MCF 10A (cell line): ENCODE measurements around the gene ANKHD1. TPM values are rescaled to one million over a fixed set of nuclear protein-coding genes. Genes with fewer than 3 reads are reported as not detected.
A peak's percentile ranks its signal among the peaks of the same experiment; 100 is the strongest.

ENCODE experiments used
- BruUV-seq: library from RNA; stranded (reverse); fragments of 400-500 nt; replicated peaks from 2 replicates; lab custom pipeline; 2021; lab: Mats Ljungman, UMichigan
- CTCF ChIA-PET: fragments of 300-600 bp; sonication (Branson Sonifier 250); formaldehyde crosslinking; extraction: SDS; loops from one replicate; lab custom pipeline; 2021; ENCODE audit warnings: antibody characterized with exemption, inconsistent platforms; lab: Yijun Ruan, JAX
- POLR2A ChIA-PET: fragments of 300-600, 350-650 bp; sonication (Branson Sonifier 250); formaldehyde crosslinking; extraction: SDS; loops from one replicate; lab custom pipeline; 2020; ENCODE audit warnings: antibody characterized with exemption, inconsistent platforms; lab: Yijun Ruan, JAX
- DNase-seq: peaks from one replicate; pipeline ENCODE4 v3.0.0-alpha.2; 2018; ENCODE audit not compliant: unreplicated experiment
- H3K27ac Mint-ChIP-seq: one replicate; pipeline ENCODE4 v1.8.0; 2022; ENCODE audit warnings: mild to moderate bottlenecking, low read depth, mixed read lengths; ENCODE audit not compliant: unreplicated experiment
- H3K27me3 Mint-ChIP-seq: one replicate; pipeline ENCODE4 v1.8.0; 2022; ENCODE audit warnings: mixed read lengths; ENCODE audit not compliant: insufficient read depth, unreplicated experiment
- H3K36me3 Mint-ChIP-seq: one replicate; pipeline ENCODE4 v1.8.0; 2022; ENCODE audit warnings: mild to moderate bottlenecking, moderate library complexity, mixed read lengths; ENCODE audit not compliant: insufficient read depth, unreplicated experiment
- H3K4me1 Mint-ChIP-seq: one replicate; pipeline ENCODE4 v1.8.0; 2022; ENCODE audit warnings: mixed read lengths; ENCODE audit not compliant: insufficient read depth, unreplicated experiment
- H3K4me3 Mint-ChIP-seq: one replicate; pipeline ENCODE4 v1.8.0; 2022; ENCODE audit warnings: mild to moderate bottlenecking, moderate library complexity, mixed read lengths; ENCODE audit not compliant: unreplicated experiment
- H3K9me3 Mint-ChIP-seq: one replicate; pipeline ENCODE4 v1.8.0; 2022; ENCODE audit warnings: mixed read lengths; ENCODE audit not compliant: unreplicated experiment
- intact Hi-C: fragments of 100-400 bp; cut with micrococcal nuclease; formaldehyde crosslinking; loops from 2 replicates; pipeline ENCODE4 v1.14.1; 2022
- total RNA-seq: library from RNA; stranded (reverse); gene quantifications from 2 replicates; pipeline ENCODE4 v1.2.3, GENCODE V29; 2022
- TF ChIP-seq, protein P1 (sequence below): fragments of 200-600 bp; IDR thresholded peaks from one replicate; pipeline ENCODE4 v1.8.0; 2022; ENCODE audit warnings: antibody characterized with exemption, mild to moderate bottlenecking; ENCODE audit not compliant: unreplicated experiment

Gene ANKHD1
- total RNA-seq, 1 experiment from 2014 or later, result 146 TPM

DNA sequence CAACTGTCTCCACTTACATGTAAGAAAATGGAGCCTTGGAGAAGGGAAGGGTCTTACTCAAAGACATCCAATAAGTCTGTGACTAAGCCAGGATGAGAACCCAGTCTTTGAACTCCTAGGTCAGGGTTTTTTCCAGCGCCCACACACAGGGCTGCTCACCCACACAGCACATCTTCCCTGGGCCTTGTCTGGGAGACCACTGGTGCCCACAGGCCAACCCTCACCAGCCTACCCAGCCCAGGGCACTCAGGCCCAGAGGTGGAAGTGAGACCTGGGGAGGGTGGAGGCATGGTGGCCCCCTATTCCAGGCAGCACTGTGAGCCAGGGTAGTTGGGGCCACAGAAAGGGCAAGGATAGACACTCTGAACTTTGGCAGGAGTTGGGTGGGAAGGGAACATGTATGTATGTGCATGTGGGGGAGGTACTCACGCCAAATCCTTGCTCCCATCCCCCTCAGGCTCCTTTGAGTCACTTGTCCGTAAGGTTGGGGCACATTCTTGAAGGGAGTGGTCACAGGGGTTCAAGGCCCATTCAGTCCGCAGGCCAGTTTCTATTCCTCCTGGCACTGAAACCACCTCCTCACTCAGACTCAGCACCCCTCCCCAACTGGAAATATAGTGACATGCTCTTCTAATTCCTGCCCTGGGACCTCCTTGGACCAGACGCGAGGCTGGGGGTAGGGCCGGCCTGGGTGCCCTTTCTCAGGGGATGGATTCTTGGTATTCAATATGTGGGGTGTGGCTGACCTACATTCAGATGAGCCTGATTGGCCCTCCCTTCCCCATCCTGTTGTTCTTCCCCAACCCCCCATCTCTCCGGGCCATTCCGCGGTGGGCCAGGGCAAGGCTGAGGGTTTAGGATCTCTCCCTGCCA, 44.5 kb upstream of the ANKHD1 start:
- BruUV-seq, result no TSS peak
- no peak for DNase-seq
- Mint-ChIP-seq H3K27ac (no peak overlapping the region), H3K4me1 (peaks cover 8% of the 10 kb centered on the region), H3K36me3 (no peaks in the 10 kb centered on the region), H3K9me3 (no peaks in the 10 kb centered on the region), H3K4me3 (peak overlapping the region; percentile 33), H3K27me3 (no peaks in the 10 kb centered on the region)
- intact Hi-C loops, result loop anchor here (1.0 to 2.0 kb wide), 3 partner anchors 11 to 282 kb away; partner anchors contain the start of gene HBEGF
- CTCF ChIA-PET, result interaction anchor here (0.6 to 23.2 kb wide), 6 partner anchors 11 to 128 kb away, joined by 3 to 1450 read pairs (median 3); partner anchors contain the start of gene HBEGF
- TF ChIP-seq, protein P1, sequence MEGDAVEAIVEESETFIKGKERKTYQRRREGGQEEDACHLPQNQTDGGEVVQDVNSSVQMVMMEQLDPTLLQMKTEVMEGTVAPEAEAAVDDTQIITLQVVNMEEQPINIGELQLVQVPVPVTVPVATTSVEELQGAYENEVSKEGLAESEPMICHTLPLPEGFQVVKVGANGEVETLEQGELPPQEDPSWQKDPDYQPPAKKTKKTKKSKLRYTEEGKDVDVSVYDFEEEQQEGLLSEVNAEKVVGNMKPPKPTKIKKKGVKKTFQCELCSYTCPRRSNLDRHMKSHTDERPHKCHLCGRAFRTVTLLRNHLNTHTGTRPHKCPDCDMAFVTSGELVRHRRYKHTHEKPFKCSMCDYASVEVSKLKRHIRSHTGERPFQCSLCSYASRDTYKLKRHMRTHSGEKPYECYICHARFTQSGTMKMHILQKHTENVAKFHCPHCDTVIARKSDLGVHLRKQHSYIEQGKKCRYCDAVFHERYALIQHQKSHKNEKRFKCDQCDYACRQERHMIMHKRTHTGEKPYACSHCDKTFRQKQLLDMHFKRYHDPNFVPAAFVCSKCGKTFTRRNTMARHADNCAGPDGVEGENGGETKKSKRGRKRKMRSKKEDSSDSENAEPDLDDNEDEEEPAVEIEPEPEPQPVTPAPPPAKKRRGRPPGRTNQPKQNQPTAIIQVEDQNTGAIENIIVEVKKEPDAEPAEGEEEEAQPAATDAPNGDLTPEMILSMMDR, result no peak
- POLR2A ChIA-PET, result interaction anchor here (1.0 kb wide), 1 partner anchor 44 kb away, joined by 3 read pairs; the partner anchor contains the start of gene ANKHD1

- no peaks in the 10 kb centered on the region for H3K27me3 Mint-ChIP-seq
- no peak overlapping the region for H3K27ac Mint-ChIP-seq
- H3K36me3 Mint-ChIP-seq, result no peaks in the 10 kb centered on the region
- peak overlapping the region; percentile 33 for H3K4me3 Mint-ChIP-seq
- POLR2A ChIA-PET, result interaction anchor here (1.5 to 1.9 kb wide), 3 partner anchors 114 to 118 kb away, joined by 6 to 10 read pairs (median 7); no protein-coding TSS in a partner anchor
- TF ChIP-seq, protein P1, result peak; percentile 97
- intact Hi-C loops, result loop anchor here (1.0 to 2.0 kb wide), 3 partner anchors 11 to 283 kb away; partner anchors contain the start of gene HBEGF
- CTCF ChIA-PET, result interaction anchor here (0.6 to 10.7 kb wide), 20 partner anchors 7 to 361 kb away, joined by 3 to 286 read pairs (median 8); partner anchors contain the start of genes HBEGF, PFDN1 and TMCO6
- peak; percentile 91 for DNase-seq
- H3K4me1 Mint-ChIP-seq, result peaks cover 8% of the 10 kb centered on the region
- H3K9me3 Mint-ChIP-seq, result no peaks in the 10 kb centered on the region
- BruUV-seq, result no TSS peak
Observed at GRCh38 chr5:140357726-140358093, 43.9 kb upstream of the ANKHD1 start.

DNA sequence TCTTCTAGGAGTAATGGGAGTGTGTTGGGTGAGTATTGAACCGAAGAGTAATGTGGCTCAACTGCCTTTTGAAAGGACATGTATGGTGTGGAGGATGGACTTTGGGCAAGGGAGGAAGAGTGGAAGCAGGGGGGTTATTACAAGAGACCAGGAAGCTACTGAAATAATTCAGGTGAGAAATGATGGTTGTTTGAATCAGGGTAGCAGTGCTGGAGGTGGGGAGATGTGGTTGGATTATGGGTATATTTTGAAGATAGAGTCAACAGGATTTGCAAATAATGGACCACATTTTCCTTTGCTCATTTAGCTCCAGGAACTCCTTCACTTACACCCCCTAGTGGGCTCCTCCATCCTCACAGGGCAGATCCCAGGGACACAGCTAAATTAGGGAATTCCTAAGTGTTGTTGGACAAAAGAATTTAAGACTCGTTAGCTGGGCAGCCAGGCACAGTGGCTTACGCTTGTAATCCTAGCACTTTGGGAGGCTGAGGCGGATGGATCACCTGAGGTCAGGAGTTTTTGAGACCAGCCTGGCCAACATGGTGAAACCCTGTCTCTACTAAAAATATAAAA, 42.8 kb upstream of the ANKHD1 start:
- CTCF ChIA-PET, result interaction anchor here (0.6 to 10.7 kb wide), 53 partner anchors 8 to 1055 kb away, joined by 3 to 286 read pairs (median 4); partner anchors contain the start of genes HBEGF and SRA1
- H3K36me3 Mint-ChIP-seq, result no peaks in the 10 kb centered on the region
- H3K4me3 Mint-ChIP-seq, result no peak overlapping the region
- no peaks in the 10 kb centered on the region for H3K27me3 Mint-ChIP-seq
- intact Hi-C loops, result no loop called here
- H3K4me1 Mint-ChIP-seq, result peaks cover 8% of the 10 kb centered on the region
- H3K27ac Mint-ChIP-seq, result no peak overlapping the region
- POLR2A ChIA-PET, result interaction anchor here (0.6 to 1.9 kb wide), 12 partner anchors 13 to 288 kb away, joined by 3 to 10 read pairs (median 4); partner anchors contain the start of genes HBEGF and NDUFA2
- TF ChIP-seq, protein P1, result no peak
- DNase-seq, result peak; percentile 61
- no TSS peak for BruUV-seq
- no peaks in the 10 kb centered on the region for H3K9me3 Mint-ChIP-seq
